ENCODE measurements around the gene DENND6A. TPM values are rescaled to one million over a fixed set of nuclear protein-coding genes. Genes with fewer than 3 reads are reported as not detected.

The DENND6A gene
- total and polyA plus RNA-seq, 2 experiments from 2014 or later, result 10.6 to 13.8 TPM

DNA sequence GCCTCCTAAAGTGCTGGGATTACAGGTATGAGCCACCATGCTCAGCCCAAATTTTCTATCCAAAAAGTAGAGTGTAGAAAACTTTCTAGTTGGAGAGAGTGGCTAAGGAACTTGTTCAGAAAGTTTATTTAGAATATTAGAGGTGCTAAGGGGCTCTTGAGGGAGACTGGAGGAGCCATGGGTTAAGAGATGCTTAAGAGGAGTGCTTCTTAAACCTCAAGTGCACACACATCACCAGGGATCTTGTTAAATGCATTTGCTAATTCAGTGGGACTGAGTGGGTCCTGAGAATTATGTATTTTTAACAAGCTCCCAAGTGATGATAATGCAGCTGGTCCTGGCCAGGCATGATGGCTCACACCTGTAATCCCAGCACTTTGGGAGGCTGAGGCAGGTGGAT lies 33.5 kb upstream of the DENND6A start:
- Histone ChIP-seq H3K9me3 (ENCODE audit: low read depth) (no peaks in the 10 kb centered on the region), H3K27me3 (no peaks in the 10 kb centered on the region), H3K4me3 (no peak overlapping the region), H3K27ac (no peak overlapping the region), H3K36me3 (no peaks in the 10 kb centered on the region), H3K4me1 (ENCODE audit: low read depth) (no peaks in the 10 kb centered on the region)
- no peak for TF ChIP-seq CTCF (IDR thresholded peaks at IDR 0.05; ENCODE audit: low read depth, low read length)
- no peak for DNase-seq (ENCODE audit: low read depth in 1 of 2, low spot score in 1 of 2)

DNA sequence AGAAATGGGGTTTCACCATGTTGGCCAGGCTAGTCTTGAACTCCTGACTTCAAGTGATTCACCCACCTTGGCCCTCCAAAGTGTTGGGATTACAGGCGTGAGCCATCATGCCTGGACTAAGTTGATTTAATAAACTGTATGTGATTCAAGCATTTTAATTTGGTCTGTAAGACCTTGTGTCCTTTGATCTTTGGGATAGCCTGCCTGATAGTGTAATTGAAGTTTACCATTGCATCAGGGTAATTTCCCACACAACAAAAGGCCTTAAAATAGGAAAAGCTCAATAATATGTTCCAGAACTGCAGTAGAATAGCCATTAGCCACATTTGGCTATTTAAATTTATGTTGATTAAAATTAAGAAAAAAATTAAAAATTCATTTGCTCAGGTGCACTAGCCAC lies 25.2 kb upstream of the DENND6A start:
- no peak overlapping the region for H3K4me3 ChIP-seq
- no peak for TF ChIP-seq CTCF (IDR thresholded peaks at IDR 0.05; ENCODE audit: low read depth, low read length)
- no peaks in the 10 kb centered on the region for H3K4me1 ChIP-seq (ENCODE audit: low read depth)
- no peaks in the 10 kb centered on the region for H3K36me3 ChIP-seq
- no peaks in the 10 kb centered on the region for H3K9me3 ChIP-seq (ENCODE audit: low read depth)
- no peaks in the 10 kb centered on the region for H3K27me3 ChIP-seq
- DNase-seq (ENCODE audit: low read depth in 1 of 2, low spot score in 1 of 2), result no peak
- H3K27ac ChIP-seq, result no peak overlapping the region

DNA sequence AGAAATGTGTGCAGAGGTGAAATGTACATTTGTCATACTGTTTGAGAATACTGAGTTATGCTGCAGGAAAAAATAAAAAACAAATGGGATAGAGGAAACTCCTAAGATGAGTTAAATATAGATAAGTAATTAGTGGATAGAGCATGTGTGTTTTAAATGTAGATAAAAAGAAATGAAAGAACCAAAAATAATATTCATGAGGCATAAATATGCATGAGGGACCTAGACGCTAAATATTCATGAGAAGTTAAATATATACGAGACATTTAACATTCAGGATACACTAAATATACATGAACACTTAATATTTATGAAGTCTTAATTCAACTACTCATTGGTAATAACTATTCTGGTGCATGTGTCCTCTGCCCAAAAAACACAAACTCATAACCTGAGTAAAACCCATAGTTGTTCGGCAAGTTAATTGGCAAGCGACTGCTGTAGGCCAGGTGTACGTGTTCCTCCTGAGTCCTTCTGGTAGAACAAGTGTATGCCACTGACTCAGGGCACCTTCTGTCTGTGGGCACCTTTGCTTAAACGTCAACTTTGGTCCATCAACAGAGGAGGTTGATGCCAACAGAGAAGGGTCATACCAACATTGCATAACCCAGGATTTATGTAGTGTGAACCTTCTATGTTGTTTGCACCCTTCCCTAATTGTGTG lies 24.5 kb upstream of the DENND6A start:
- Histone ChIP-seq H3K27ac (no peak overlapping the region), H3K27me3 (no peaks in the 10 kb centered on the region), H3K4me3 (no peak overlapping the region), H3K36me3 (no peaks in the 10 kb centered on the region), H3K4me1 (ENCODE audit: low read depth) (no peaks in the 10 kb centered on the region), H3K9me3 (ENCODE audit: low read depth) (no peaks in the 10 kb centered on the region)
- TF ChIP-seq CTCF (IDR thresholded peaks at IDR 0.05; ENCODE audit: low read depth, low read length), result no peak
- DNase-seq (ENCODE audit: low read depth in 1 of 2, low spot score in 1 of 2), result no peak

DNA sequence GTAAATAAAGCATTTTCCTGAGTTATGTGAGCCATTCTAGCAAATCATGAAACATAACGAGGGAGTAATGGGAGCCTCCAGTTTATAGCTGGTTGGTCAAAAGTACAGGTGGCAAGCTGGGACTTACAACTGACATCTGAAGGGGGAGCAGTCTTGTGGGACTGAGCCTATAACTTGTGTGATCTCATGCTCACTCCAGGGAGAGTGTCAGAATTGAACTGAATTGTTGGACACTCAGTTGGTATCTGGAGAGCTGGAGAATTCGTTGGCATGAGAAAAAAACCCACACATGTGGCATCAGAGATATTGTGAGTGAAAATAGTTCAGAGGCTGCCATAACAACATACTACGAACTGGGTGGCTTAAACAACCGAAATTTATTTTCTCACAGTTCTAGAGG lies 22.8 kb upstream of the DENND6A start:
- no peaks in the 10 kb centered on the region for H3K27me3 ChIP-seq
- H3K4me3 ChIP-seq, result no peak overlapping the region

DNA sequence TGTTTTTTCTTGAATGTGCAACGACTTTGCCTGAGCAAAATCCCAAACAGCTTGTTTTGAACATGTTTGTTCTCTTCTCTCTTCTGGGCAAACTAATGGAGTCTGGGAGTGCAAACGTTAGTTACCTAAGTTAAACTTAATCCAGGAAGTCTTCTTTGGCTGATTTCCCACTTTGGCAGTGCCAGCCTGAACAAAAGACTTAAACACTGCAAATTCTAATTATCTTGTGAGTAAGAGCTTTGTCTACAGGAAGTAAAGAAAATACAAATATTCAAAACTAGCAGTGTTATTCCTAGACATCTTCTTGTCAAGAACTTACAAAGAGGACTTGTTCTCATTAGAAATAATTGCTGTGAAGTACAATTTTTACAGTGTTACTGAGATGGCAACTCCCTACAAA lies 16.7 kb upstream of the DENND6A start:
- Histone ChIP-seq H3K4me1 (ENCODE audit: low read depth) (no peaks in the 10 kb centered on the region), H3K36me3 (no peaks in the 10 kb centered on the region), H3K4me3 (no peak overlapping the region), H3K9me3 (ENCODE audit: low read depth) (no peaks in the 10 kb centered on the region), H3K27ac (no peak overlapping the region), H3K27me3 (no peaks in the 10 kb centered on the region)
- no peak for DNase-seq (ENCODE audit: low read depth in 1 of 2, low spot score in 1 of 2)
- TF ChIP-seq CTCF (IDR thresholded peaks at IDR 0.05; ENCODE audit: low read depth, low read length), result no peak

More for the DNA sequence above, 22.8 kb upstream of the DENND6A start:
- TF ChIP-seq CTCF (IDR thresholded peaks at IDR 0.05; ENCODE audit: low read depth, low read length), result no peak
- DNase-seq (ENCODE audit: low read depth in 1 of 2, low spot score in 1 of 2), result no peak
- no peak overlapping the region for H3K27ac ChIP-seq
- H3K9me3 ChIP-seq (ENCODE audit: low read depth), result no peaks in the 10 kb centered on the region
- H3K4me1 ChIP-seq (ENCODE audit: low read depth), result no peaks in the 10 kb centered on the region
- no peaks in the 10 kb centered on the region for H3K36me3 ChIP-seq

All from cardiac muscle cell (in vitro differentiated cells and primary cell).